A673 (cell line): ENCODE results near the gene RTBDN. TPM values are rescaled to one million over a fixed set of nuclear protein-coding genes. Genes with fewer than 3 reads are reported as not detected.

Experiments used
- BruUV-seq: library from RNA; stranded (reverse); fragments of 400-500 nt; replicated peaks from 2 replicates; lab custom pipeline; 2021; lab: Mats Ljungman, UMichigan
- CTCF ChIA-PET: fragments of 300-600 bp; sonication (Branson Sonifier 250); formaldehyde crosslinking; loops from one replicate; lab custom pipeline; 2022; ENCODE audit warnings: antibody characterized with exemption; lab: Charles Lee
- POLR2A ChIA-PET: fragments of 300-600 bp; sonication (Branson Sonifier 250); formaldehyde crosslinking; loops from one replicate; lab custom pipeline; 2022; ENCODE audit warnings: antibody characterized with exemption; ENCODE audit not compliant: low non-redundant PET; lab: Charles Lee
- DNase-seq: peaks from one replicate; pipeline ENCODE4 v3.0.0-alpha.2; 2015; ENCODE audit warnings: low spot score
- H3K27ac ChIP-seq: fragments of 200-600 bp; sonication (generic); 2 replicates; pipeline ENCODE4 v1.5.1; 2016; ENCODE audit warnings: mixed run types, low read depth, mild to moderate bottlenecking, mixed read lengths, antibody characterized with exemption, low read length; ENCODE audit not compliant: poor library complexity, severe bottlenecking
- H3K27me3 ChIP-seq: fragments of 200-600 bp; sonication (generic); replicated peaks from 2 replicates; pipeline ENCODE4 v1.6.1; 2017; ENCODE audit warnings: mixed run types, low read depth, mild to moderate bottlenecking, mixed read lengths, antibody characterized with exemption, low read length; ENCODE audit not compliant: insufficient read depth, poor library complexity
- H3K36me3 ChIP-seq: fragments of 200-600 bp; sonication (generic); 2 replicates; pipeline ENCODE4 v1.6.1; 2016; ENCODE audit warnings: mixed run types, mild to moderate bottlenecking, mixed read lengths, antibody characterized with exemption, low read length; ENCODE audit not compliant: insufficient read depth, poor library complexity, severe bottlenecking
- H3K4me1 ChIP-seq: fragments of 200-600 bp; sonication (generic); 2 replicates; pipeline ENCODE4 v1.6.1; 2017; ENCODE audit warnings: mixed run types, mild to moderate bottlenecking, mixed read lengths, antibody characterized with exemption, low read length; ENCODE audit not compliant: insufficient read depth, poor library complexity, severe bottlenecking
- H3K4me3 ChIP-seq: fragments of 200-600 bp; sonication (generic); 2 replicates; pipeline ENCODE4 v1.5.1; 2016; ENCODE audit warnings: low read depth, mixed run types, mild to moderate bottlenecking, mixed read lengths, low read length; ENCODE audit not compliant: poor library complexity, severe bottlenecking
- H3K9me3 ChIP-seq: fragments of 200-600 bp; sonication (generic); 2 replicates; pipeline ENCODE4 v1.6.1; 2016; ENCODE audit warnings: mixed run types, low read depth, mild to moderate bottlenecking, mixed read lengths, antibody characterized with exemption, low read length; ENCODE audit not compliant: poor library complexity, severe bottlenecking
- CTCF ChIP-seq: fragments of 300-800, 200-600 bp; sonication (generic); conservative IDR thresholded peaks from 2 replicates; pipeline ENCODE4 v1.5.1; 2017; ENCODE audit warnings: low read depth, mild to moderate bottlenecking, antibody characterized with exemption, low read length, moderate library complexity, mixed read lengths
- EZH2 ChIP-seq: fragments of 200-600 bp; sonication (generic); IDR thresholded peaks from 2 replicates; pipeline ENCODE4 v1.6.1; 2017; ENCODE audit warnings: borderline replicate concordance, low read depth, mild to moderate bottlenecking, mixed read lengths, antibody characterized with exemption, low read length; ENCODE audit not compliant: poor library complexity, severe bottlenecking
- intact Hi-C: fragments of 100-400 bp; cut with micrococcal nuclease; formaldehyde crosslinking; loops from one replicate; pipeline ENCODE4 v1.10.0; 2022; ENCODE audit not compliant: unreplicated experiment
- total RNA-seq: library from RNA; stranded (reverse); gene quantifications from 2 replicates; pipeline ENCODE4 v1.2.3, GENCODE V29; 2021

The RTBDN gene
- total RNA-seq, 1 experiment from 2014 or later, result not detected

DNA sequence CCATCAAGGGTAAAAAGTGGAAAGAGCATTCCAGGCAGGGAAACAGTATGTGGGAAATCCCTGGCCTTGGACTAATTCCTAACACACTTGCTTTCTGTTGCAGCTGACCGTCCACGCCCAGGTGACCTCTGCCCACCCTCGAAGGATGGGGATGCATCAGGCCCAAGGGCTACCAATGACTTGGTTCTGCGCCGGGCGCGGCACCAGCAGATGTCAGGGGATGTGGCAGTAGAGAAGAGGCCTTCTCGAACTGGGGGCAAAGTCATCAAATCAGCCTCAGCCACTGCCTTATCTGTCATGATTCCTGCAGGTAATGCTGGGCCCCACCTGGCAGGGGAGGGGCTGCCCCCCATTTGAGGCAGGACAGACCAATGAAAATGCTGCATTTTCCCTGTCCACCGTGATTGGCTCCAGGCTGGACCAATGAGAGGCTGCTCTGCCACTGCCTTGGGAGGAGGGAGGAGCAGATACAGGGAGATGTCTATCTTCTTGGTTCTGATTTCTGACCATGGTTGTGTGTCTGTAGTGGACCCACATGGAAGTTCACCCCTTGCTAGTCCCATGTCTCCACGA lies 34.2 kb upstream of the RTBDN start:
- DNase-seq, result no peak
- no peak overlapping the region for H3K4me3 ChIP-seq
- H3K9me3 ChIP-seq, result no peaks in the 10 kb centered on the region
- ChIA-PET POLR2A (no interaction called here), CTCF (no interaction called here)
- peaks cover 9% of the 10 kb centered on the region for H3K4me1 ChIP-seq
- intact Hi-C loops, result no loop called here
- H3K27me3 ChIP-seq, result no peaks in the 10 kb centered on the region
- BruUV-seq, result no TSS peak
- H3K27ac ChIP-seq, result no peak overlapping the region
- TF ChIP-seq CTCF (no peak), EZH2 (no peak)
- no peaks in the 10 kb centered on the region for H3K36me3 ChIP-seq

DNA sequence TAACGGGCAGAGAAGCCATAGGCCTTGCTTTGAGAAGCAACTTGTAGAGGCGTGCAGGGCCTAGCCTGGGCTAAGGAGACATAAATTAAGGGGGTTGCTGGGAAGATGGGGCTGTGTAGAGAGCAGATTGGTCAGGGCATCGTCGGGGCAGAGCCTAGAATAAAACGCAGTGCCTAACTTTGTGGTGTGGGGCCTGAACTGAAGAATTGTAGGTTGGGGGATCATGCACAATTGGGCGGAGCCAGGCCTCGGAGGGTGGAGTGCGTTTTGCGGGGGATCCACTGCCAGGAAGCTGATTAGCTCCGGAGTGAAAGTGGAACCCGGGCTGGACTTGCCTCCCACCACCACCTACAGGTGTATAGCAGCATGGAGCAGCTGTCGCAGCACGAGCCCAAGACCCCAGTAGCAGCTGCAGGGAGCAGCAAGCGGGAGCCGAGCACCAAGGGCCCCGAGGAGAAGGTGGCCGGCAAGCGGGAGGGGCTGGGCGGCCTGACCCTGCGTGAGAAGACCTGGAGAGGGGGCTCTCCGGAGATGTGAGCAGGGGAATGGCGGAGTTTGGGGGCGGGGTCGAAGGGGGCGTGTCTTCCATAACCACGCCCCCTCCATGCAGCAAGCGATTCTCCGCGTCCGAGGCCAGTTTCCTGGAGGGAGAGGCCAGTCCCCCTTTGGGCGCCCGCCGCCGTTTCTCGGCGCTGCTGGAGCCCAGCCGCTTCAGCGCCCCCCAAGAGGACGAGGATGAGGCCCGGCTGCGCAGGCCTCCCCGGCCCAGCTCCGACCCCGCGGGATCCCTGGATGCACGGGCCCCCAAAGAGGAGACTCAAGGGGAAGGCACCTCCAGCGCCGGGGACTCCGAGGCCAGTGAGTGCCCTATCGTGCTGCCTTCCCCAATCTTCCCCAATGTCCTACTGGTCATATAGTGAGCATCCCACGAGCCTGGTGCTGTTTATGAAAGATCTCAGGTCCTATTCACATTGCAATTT lies 33.0 kb upstream of the RTBDN start:
- POLR2A ChIA-PET, result no interaction called here
- no peak for TF ChIP-seq EZH2
- TF ChIP-seq CTCF, result no peak; the same call in 1 of the 2 replicates
- BruUV-seq, result no TSS peak
- Histone ChIP-seq H3K9me3 (no peaks in the 10 kb centered on the region), H3K4me3 (peak overlapping the region; percentile 60), H3K4me1 (peaks cover 9% of the 10 kb centered on the region), H3K36me3 (no peaks in the 10 kb centered on the region), H3K27me3 (no peaks in the 10 kb centered on the region), H3K27ac (peak overlapping the region; percentile 49)
- CTCF ChIA-PET, result no interaction called here
- peak; percentile 87 for DNase-seq
- intact Hi-C loops, result no loop called here

DNA sequence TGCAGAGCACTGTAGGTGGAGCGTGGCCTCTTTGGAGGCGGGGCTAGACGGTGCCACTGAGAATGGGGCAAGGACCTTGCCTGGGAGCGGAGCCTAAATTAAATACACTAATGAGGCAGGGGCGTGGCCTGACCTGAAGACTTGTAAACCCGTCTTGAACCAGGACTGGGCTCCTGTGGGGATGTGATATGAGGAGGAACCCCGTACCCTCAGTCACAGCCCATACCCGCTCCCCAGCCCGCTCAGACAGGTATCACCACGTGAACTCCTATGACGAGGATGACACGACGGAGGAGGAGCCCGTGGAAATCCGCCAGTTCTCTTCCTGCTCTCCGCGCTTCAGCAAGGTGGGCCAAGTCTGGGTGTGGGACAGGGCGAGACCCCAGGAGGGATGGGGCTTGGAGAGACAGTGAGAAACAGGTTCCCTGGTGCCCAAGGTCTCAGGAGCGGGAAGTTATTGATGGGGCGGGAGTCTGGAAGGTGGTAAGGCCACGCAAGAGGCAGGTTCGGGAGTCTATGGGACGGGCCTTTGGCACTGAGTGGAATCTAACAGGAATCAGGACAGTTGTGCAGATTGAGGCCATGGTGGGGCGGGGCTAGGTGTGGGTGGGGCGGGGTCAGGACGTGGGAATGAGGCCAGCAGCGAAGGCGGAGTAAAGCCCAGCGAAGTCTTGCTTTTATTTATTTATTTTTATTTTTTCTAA lies 32.2 kb upstream of the RTBDN start:
- POLR2A ChIA-PET, result no interaction called here
- H3K4me3 ChIP-seq, result no peak overlapping the region
- H3K27ac ChIP-seq, result no peak overlapping the region

More for the DNA sequence above, 32.2 kb upstream of the RTBDN start:
- H3K27me3 ChIP-seq, result no peaks in the 10 kb centered on the region
- no peak for DNase-seq
- intact Hi-C loops, result no loop called here
- CTCF ChIA-PET, result no interaction called here
- peaks cover 9% of the 10 kb centered on the region for H3K4me1 ChIP-seq
- H3K9me3 ChIP-seq, result no peaks in the 10 kb centered on the region
- TF ChIP-seq EZH2 (no peak), CTCF (no peak)
- no TSS peak for BruUV-seq
- H3K36me3 ChIP-seq, result no peaks in the 10 kb centered on the region
